ENCODE measurements around the gene FSTL1.

FSTL1 gene

DNA sequence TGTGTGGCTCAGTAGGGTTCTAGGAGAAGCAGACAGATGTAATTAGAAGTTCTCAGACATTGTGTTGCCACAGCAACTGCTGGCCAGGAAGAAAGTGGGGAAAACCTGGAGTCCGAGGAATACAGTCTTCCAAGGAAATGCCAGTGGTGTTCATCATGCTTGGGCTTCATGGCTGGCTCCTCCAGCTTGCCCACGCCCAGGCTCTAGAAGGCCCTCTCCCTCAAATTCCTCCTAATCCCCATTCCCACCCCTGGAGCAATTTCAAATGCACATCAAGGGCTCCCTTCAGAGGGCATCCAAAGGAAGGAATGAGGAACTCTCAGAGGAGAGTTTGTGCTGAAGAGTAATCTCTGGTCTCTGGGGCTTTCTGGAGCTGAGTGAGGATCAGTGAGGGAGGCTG lies 21.9 kb downstream of the FSTL1 start:
- H3K4me1 ChIP-seq = peaks cover 0 to 100% (median 90%) of the 10 kb centered on the region in 4 donors
- no peaks in the 10 kb centered on the region for H3K9me3 ChIP-seq
- TF ChIP-seq CTCF (IDR thresholded peaks at IDR 0.05) = no peak
- no peak overlapping the region for H3K4me3 ChIP-seq
- H3K27me3 ChIP-seq = no peaks in the 10 kb centered on the region
- H3K27ac ChIP-seq = peak overlapping the region; percentile 42 to 95
- intact Hi-C loops (cut with DNase I; ENCODE audit: low total_unique reads) = no loop called here
- H3K36me3 ChIP-seq = peaks cover 0 to 7% (median 0%) of the 10 kb centered on the region in 3 donors
- DNase-seq = no peak

- no peak for DNase-seq
- peak overlapping the region; percentile 74 to 95 for H3K27ac ChIP-seq
- no peaks in the 10 kb centered on the region for H3K9me3 ChIP-seq
- intact Hi-C loops (cut with DNase I; ENCODE audit: low total_unique reads) = no loop called here
- TF ChIP-seq CTCF (IDR thresholded peaks at IDR 0.05) = no peak
- H3K4me1 ChIP-seq = peaks cover 0 to 100% (median 88%) of the 10 kb centered on the region in 4 donors
- H3K4me3 ChIP-seq = no peak overlapping the region
- H3K27me3 ChIP-seq = no peaks in the 10 kb centered on the region
- peaks cover 0 to 7% (median 0%) of the 10 kb centered on the region in 3 donors for H3K36me3 ChIP-seq
Observed at GRCh38 chr3:120427201-120427600, 23.6 kb downstream of the FSTL1 start.

DNA sequence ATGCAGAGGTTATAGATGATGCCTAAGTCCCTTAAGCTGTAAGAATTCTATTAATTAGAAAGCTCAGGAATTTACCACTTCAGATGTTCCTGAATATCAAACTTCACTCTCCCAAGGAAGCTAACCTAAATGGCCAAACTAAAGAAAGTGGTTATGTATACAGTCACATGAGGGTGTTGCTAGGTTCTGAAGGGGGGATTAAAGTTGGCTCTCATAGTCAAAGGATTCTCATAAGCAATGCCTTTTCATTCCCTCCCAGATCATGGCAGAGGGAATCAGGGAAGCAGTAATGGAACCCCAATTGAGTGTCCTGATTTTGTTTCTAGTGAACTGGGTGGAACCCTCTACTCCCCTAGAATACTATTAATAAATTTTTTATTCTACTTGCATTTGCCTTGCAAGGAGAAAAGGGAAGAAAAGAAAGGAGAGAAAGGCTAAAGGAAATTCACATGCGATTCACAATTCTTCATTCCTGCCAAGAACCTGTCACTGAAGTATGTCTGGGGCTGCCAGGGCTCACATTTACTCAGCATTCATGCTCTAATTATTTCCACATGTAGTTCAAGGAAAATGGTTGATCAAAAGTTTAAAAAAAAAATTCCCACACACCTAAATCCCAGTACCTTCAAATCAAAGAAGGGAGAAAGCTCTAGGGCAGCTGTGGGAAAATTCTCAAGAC lies 25.1 kb downstream of the FSTL1 start:
- Histone ChIP-seq H3K4me3 (no peak overlapping the region), H3K27me3 (no peaks in the 10 kb centered on the region), H3K36me3 (peaks cover 0 to 4% (median 0%) of the 10 kb centered on the region in 3 donors), H3K4me1 (peaks cover 0 to 100% (median 87%) of the 10 kb centered on the region in 4 donors), H3K27ac (peak overlapping the region; percentile 74 to 95), H3K9me3 (no peaks in the 10 kb centered on the region)
- intact Hi-C loops (cut with DNase I; ENCODE audit: low total_unique reads) = no loop called here
- DNase-seq = peak in 1 of 2 donors; percentile 75
- no peak for TF ChIP-seq CTCF (IDR thresholded peaks at IDR 0.05)

DNA sequence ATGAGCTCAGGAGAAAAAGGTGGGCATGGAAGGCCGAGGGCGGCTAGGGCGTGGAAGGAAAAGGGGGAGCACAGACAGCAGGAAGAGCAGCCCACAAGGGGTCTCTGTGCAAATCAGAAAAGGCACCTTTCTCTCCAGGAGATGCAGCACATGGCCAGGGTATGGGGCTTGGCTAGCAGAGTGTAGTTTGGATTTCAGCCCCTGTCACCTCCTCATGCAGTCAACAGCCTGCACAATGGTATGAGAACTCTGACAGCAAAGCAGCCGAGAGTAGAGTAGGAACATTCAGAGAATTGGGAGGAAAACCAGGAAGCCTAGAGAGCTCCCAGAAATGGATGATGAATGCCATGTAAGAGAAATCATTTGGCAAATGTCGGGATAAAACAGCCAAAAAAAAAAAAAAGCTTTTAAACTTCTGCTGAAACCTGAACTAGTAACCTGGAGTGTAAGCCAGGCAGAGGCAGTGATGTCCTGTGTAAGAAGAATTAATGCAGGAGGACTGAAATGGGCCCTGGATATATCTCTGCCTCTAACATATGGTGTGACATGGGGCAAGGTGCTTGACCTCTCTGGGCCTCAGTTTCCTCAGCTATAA lies 25.7 kb downstream of the FSTL1 start:
- intact Hi-C loops (cut with DNase I; ENCODE audit: low total_unique reads) = loop anchor here (5.0 kb wide), 1 partner anchor 132 kb away; no protein-coding TSS in a partner anchor
- peaks cover 0 to 100% (median 89%) of the 10 kb centered on the region in 4 donors for H3K4me1 ChIP-seq
- no peaks in the 10 kb centered on the region for H3K27me3 ChIP-seq
- no peak for DNase-seq
- H3K27ac ChIP-seq = peak overlapping the region; percentile 74 to 95
- no peaks in the 10 kb centered on the region for H3K36me3 ChIP-seq
- H3K9me3 ChIP-seq = no peaks in the 10 kb centered on the region
- no peak for TF ChIP-seq CTCF (IDR thresholded peaks at IDR 0.05)
- H3K4me3 ChIP-seq = no peak overlapping the region

GRCh38 chr3:120424506-120424905 lies 26.3 kb downstream of the FSTL1 start:
- no peaks in the 10 kb centered on the region for H3K36me3 ChIP-seq
- peaks cover 0 to 100% (median 89%) of the 10 kb centered on the region in 4 donors for H3K4me1 ChIP-seq
- no peak overlapping the region for H3K4me3 ChIP-seq
- TF ChIP-seq CTCF (IDR thresholded peaks at IDR 0.05) = no peak
- no peak for DNase-seq
- H3K27ac ChIP-seq = peak overlapping the region; percentile 74 to 95
- intact Hi-C loops (cut with DNase I; ENCODE audit: low total_unique reads) = loop anchor here (5.0 kb wide), 1 partner anchor 133 kb away; no protein-coding TSS in a partner anchor
- no peaks in the 10 kb centered on the region for H3K27me3 ChIP-seq
- H3K9me3 ChIP-seq = no peaks in the 10 kb centered on the region
